GM19239 (cell line): ENCODE data around the gene KCNK2.

Experiments used
- DNase-seq: peaks from one replicate; pipeline ENCODE4 v3.0.0; 2011; ENCODE audit warnings: low spot score; ENCODE audit not compliant: insufficient read length
- FAIRE-seq: peaks from 2 replicates; lab custom pipeline; 2011; peaks lifted over from hg19 to GRCh38; lab: Jason Lieb, UNC

KCNK2 gene

DNA sequence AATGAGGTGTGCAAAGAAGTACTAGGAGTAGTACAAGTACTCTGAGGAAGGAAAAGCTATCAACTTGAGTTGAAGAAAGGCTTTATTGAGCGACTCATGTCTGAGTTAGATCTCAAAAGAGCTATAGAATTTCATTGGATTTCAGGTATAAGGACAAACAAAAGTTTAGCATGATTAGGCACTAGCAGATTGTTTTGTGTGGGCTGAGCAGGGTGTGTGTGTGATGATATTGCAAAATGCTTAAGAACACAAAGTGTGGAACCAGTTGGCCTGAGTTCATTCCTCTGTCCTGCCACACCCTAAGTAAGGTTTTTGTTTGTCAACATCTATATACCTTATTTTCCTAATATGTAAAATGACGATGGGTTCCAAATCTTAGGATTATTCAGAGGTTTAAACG, 158.9 kb downstream of the KCNK2 start:
- FAIRE-seq (no peak), DNase-seq (no peak)

DNA sequence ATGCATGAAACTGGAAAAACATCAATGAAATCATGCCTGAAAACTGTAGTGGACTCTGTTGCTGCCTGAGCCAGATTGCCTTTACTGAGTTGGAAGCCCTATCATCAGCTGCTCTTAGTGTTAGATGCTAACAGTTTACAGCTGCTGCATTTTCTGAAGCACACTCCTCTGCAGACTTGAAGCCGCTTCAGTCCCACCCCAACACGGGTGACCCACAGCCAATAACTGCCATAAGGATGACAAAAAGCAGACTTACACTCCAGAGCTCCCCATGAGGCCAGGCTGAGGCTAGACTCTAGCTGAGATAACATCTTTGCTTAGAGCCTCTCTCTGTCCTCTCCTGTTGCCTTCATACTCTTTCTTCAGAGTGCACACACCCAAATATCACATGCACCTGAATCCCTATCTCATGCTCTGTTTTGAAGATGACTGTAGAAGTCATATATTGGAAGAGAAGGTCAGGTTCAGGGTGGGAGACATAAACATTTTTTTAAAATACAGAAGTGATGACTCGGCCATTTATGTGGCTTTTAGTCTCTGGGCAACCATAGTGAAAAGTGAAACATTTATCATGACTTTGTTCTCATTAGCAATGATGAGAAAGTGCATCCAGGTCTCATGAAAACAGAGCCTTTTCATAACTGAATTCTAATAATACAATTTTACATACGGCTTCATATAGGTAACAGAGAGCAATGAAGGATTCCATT, 161.0 kb downstream of the KCNK2 start:
- DNase-seq (no peak), FAIRE-seq (no peak)

DNA sequence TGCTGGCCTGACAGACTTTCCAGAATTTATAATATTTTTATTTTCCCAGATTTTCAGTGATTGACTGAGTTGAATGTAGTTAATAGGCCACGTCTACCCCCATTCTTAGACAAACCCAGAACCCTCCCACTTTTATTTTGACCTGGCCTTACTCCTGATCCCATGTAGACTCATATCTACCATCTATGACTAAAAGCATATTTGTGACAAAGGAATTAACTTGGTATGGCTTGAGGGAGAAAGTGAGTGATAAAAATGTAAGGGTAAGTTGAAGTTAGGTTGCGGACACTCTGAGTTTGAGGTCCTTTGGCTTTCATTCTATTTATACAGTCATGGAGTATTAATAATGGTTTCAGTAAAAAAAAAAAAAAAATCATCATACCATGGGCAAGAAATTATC, 168.4 kb downstream of the KCNK2 start:
- FAIRE-seq (no peak), DNase-seq (no peak)

DNA sequence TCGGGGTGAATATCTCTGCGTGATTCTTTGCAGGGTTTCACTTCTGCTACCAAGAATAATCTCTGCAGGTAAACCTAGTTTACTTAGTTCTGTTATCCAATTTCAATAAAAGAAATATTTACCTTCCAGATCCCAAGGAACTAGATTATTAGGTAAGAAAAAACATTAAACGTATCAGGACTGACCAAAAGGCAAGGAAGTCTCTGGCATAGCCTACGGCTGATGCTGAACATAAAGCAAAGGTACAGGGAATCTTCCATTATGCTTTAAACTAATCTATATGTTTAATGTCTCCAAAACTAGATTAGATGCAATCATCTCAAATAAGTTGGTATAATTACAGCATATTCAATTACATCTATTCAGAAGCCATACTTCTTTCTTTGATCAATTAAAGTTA, 168.9 kb downstream of the KCNK2 start:
- DNase-seq (no peak), FAIRE-seq (no peak)

DNA sequence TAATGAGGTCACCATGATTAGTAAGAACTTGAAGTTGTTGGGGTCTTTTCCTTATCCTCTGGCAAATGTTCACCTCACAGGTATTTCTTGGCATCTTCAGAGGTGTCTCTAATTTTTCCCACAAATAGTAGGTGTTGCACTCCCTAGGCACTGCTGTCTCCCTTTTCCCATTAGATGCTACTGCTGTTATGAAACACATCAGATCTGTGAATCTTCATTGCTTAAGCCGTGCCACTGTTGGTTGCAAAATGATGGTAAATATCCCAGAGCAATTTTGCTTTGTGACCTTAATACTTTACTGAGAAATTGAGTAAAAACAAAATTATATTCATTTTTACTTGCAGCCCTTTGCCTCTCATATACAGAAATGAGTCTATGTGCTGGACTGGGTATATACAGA, 169.6 kb downstream of the KCNK2 start:
- no peak for FAIRE-seq

DNA sequence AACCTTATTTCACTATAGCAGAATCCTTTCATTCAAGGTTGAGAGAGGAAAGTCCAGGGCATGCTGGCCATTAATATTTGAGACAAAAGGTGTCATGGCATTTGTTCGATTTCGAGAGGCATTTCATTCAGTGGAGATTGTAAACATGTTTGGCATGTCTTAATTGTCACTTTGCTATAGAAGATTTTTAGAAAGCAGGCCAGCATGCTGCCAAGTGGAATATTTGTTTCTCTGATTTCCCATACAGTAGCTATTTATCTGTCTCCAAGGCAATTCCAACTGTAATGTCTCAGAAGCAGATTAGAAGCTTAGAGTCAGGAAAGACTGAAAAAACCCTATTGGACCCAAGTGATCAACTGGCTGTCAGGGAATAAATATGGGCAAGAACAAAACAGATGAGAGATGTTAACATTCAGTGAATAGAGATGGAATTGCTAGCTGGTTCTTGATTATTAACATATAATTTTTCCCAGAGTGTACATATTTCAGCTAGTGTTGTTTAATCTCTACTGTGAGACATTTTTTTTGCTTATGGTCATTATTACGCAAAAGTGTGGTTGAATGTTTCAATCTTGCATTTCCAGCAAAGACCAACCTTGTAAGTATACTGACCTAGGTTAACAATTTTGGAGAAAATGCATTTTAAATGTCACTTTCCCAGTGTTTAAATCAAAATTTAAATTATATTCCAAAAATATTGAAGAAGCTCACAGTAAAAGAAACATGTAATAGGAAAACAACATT, 174.6 kb downstream of the KCNK2 start:
- DNase-seq (no peak), FAIRE-seq (no peak)

More for the DNA sequence above, 169.6 kb downstream of the KCNK2 start:
- DNase-seq = no peak

DNA sequence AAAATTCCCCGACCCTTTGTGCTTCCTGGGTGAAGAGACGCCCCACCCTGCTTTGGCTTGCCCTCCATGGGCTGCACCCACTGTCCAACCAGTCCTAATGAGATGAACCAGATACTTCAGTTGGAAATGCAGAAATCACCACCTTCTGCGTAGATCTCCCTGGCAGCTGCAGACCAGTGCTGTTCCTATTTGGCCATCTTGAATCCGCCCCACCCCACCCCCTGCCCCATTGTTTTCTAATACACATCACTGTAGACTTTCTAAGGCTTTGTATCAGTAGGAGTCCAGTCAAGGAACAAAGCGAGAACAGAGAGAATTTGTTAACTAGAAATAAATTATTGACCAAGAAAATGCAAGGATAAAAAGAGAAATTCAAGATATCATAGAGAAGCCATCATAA, 178.2 kb downstream of the KCNK2 start:
- DNase-seq = no peak
- FAIRE-seq = no peak

DNA sequence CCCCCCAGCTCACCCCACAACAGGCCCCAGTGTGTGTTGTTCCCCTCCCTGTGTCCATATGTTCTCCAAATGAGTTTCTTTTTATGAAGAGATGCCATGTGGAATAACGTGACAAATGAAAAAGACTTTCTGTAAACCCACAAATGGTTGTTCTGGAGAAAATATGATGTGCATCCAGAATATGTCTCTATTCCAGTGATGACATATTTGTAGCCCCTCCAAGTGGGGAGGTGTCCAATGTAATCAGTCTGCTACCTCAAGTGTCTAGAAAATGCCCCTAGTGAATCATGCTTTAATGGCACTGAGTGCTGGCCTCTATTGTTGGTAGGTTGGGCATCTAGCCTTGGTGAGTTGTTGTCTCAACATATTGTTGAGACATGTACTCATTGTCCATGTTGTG, 179.6 kb downstream of the KCNK2 start:
- DNase-seq (no peak), FAIRE-seq (no peak)

DNA sequence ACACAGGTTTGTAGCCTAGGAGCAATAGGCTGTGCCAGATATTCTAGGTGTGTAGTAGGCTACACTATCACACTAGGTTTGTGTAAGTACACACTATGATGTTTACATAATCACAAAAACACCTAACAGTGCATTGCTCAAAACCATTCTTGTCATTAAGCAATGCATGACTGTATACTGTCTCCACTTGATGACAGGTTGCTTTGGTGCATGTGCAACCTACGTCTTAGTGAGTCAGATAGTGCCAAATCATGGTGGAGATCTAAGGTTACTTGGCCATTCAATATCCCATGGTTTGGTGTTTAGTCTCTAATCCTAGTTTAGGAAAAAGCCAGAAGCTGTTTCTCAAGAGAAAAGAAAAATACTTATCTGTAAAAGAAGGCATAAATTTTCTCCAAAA, 181.1 kb downstream of the KCNK2 start:
- FAIRE-seq (no peak), DNase-seq (no peak)

DNA sequence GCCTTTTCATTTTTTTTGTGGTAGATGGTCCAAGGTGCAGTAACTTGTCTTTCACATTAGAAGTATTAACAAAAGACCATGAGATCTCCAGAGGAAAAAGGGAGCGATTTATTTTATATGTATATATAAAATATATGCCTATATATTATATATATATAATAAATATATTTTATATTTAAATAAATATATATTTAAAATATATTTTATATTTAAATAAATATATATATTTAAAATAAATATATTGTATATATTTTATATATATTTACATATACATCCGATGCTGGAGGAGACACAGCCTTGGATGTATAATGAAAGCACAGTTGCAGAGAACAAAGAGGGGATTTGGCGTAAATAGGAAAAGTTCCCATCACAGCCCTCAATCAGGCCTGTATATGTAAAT, 182.1 kb downstream of the KCNK2 start:
- no peak for FAIRE-seq
- DNase-seq = no peak

DNA sequence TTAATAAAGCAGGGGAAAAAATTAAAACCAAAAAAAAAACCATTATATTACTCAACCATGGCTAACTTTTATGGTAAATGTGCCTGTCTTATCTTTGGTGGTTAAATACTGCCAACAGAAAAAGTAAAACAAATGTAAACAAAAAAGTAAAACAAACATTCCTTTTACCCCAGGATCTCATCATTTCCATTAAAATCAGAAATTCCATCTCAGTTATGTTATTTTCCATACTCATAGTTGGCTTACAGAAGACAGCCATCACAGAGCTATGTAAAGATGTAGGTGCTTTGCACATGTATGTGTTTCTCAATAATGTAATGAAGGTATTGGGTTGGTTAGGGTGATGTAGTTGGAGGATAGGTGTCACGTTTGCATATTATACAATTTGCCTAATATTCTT, 185.0 kb downstream of the KCNK2 start:
- no peak for FAIRE-seq
- DNase-seq = no peak

DNA sequence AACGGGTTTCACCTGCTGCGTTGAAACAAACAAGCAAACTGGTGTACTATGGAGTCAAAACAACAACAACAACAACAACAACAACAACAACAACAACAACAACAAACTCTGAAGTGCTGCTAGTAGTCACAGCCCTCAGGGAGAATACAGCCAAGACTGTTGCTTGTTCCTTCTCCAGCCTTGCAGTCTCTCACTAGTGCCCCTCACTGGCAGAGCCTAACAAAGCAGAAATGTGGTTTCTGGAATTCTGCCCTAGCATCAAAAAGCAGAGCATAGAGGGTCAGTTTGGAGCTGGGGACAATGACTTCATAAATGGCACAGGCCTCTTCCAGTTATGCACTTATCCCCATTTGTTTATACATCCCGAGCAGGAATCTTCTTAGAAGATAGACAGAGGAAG, 187.4 kb downstream of the KCNK2 start:
- no peak for DNase-seq
- FAIRE-seq = no peak

DNA sequence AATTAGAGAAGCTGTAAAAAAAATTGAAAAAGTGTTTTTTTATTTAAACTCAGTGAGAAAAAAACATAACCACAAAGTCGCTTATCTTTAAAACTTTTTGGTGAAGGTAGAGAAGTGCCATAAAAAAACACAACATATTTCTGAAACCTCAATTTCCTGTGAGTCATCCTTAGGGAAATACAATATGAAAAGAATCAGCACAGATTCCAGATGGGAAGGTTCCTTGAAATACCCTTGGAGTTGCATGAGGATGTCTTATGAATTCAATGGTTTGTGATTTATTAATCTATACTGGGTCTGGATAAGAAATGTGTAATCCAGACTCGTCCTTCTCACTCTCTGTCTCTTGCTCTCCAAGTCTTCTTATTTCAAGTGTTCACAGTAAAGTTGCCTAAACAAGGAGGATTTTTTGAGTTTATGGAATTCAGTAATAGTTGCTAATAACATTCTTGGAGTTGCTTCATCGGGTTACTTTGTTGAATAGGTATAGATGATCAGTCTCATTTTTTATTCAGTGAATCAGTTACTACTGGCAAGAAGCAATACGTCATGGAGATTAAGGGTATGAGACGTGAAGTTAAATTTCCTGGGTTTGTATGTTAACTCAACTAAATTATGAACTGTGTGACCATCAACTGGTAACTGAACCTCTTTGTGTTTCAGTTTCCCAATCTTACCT, 191.4 kb downstream of the KCNK2 start:
- DNase-seq = no peak

DNA sequence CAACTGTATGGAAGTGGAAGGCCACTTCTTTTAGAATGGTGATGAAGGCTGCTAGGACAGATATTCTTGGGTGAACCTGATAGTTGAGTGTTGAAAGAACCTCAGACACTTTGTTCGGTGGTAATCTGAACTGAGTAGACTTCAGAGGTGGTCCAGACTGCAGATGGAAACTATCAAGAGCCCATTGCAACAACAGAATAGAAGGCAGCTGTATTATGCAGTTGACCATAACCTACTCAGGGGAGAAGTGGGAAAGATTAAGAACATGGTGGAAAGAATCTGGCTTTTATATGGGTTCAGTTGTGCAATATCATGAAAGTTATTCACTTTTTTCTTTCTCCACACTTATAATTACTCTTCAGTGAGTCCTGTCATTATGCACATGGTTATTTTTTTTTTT, 194.0 kb downstream of the KCNK2 start:
- no peak for DNase-seq
- no peak for FAIRE-seq

More for the DNA sequence above, 191.4 kb downstream of the KCNK2 start:
- no peak for FAIRE-seq

DNA sequence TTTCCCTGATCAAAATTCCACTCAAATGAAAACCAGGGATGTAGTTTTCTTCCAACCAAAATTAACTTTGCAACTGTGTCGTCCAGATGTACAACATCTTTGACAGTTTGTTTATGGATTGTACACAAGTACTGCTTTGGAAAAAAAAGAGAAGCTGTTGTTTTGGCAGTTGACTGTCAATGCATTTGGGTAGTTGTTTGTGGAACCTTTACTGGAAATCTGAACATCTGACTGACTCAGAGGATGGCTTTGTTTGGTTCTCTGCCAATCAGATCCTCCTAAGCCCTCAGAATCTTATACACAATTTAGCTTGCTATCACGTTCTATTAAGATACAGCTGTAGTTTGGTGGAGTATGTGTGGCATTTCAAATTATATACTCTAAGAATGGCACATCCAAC, 195.0 kb downstream of the KCNK2 start:
- FAIRE-seq (no peak), DNase-seq (no peak)

DNA sequence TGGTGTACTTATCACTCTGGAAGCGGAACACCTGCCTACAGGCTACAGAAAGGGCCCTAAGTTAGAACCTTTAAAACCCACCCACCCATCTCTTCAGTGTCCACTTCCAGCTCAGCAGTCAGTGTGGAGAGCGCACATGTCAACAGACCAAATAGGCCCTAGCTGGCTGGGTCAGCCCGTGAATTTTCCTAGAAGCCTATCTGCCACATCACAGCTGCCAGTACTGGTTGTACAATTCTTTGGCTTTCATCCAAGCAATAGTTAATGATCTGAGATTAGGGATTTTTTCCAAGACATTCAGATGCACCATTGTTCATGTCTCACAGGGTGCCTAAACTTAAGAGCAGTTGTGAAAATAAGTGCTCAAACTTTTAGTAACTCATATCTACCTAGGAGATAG, 197.1 kb downstream of the KCNK2 start:
- FAIRE-seq (no peak), DNase-seq (no peak)

DNA sequence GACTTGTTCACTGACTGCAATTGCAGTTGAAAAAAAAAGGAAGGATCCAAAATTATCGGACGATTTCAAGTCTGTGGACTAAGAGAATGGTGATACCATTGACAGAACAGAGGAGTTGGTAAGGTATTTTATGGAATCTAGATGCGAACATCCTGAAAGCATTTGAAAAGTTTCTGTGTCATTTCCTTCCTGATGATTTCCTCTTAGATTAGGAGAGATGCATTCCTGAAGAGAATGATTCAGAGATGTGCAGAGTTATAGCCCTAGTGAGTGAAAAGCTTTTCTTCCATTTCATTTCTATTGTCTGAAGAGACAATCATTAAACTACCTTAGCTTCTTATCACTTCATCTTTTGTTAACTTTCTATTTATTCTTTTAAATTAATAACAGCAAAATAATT, 200.0 kb downstream of the KCNK2 start:
- no peak for DNase-seq
- FAIRE-seq = no peak

DNA sequence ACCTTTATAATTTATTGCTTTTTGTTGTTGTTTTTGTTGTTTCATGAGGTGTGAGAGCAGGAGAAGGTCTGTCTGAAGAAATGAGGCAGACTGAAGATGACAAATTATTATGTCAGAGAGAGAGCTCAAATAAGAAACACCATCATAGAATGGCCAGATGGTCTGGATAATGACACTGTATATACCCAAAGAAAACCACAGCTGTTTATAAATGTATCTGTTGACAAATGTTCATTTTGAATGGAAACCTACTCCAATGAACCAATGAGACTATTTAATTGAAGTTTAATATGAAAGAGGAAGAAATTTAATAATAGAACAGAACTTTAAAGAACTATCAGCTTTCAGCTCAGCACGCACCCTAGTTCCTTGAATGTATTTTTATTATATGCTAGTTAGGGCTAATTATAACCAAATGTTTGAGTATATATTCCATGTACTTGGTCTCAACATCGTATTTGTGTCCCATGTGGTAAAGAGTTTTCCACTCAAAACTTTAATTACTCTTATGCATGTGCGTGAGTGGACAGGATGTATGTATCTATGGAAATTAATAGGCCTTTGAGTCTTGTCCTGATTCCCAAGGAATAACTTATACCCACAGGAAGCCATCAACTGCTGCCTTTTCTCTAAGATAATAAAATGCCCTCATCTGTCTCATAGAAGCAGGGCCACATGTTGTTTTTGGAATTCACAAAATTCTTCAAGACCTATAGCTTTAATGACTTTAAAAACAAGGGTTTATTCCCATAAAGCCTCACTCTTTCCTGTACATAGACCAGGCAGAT, 202.7 kb downstream of the KCNK2 start:
- DNase-seq = no peak
- FAIRE-seq = no peak
